Measurements from ENCODE around the gene TGFB1. TPM values are rescaled to one million over a fixed set of nuclear protein-coding genes. Genes with fewer than 3 reads are reported as not detected.

TGFB1 gene
- polyA plus RNA-seq, 1 donor (not counting 4 experiments of a cell fraction or from before 2014, with no cell fraction given): 5.8 TPM

DNA sequence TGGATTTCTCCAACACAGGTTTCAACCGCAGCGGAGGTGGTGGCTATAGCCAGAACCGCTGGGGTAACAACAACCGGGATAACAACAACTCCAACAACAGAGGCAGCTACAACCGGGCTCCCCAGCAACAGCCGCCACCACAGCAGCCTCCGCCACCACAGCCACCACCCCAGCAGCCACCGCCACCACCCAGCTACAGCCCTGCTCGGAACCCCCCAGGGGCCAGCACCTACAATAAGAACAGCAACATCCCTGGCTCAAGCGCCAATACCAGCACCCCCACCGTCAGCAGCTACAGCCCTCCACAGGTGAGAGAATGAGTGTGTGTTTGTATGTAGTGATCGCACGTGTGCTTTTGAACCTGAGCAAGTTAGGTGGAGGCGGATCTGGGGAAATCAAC lies 49.8 kb downstream of the TGFB1 start:
- H3K79me2 ChIP-seq (ENCODE audit: control insufficient read depth, insufficient read depth, low read length): no peaks in the 10 kb centered on the region
- no peak overlapping the region for H2AFZ ChIP-seq (ENCODE audit: control insufficient read depth, low read length)
- dilution Hi-C loops (cut with MboI; ENCODE audit: extremely low pct_ligation_motif_present, low sequenced_read_pairs): no loop called here
- H3K36me3 ChIP-seq (ENCODE audit: control insufficient read depth in 2 of 2, extremely low read depth in 1 of 2, insufficient read depth in 2 of 2, low read length in 2 of 2): peaks cover 49 to 59% of the 10 kb centered on the region in 2 experiments
- no peaks in the 10 kb centered on the region for H3K9me1 ChIP-seq (ENCODE audit: control insufficient read depth, extremely low read depth, insufficient read depth, low read length)
- H3K27me3 ChIP-seq (ENCODE audit: control insufficient read depth, extremely low read depth, insufficient read depth, low read length): no peaks in the 10 kb centered on the region
- TF ChIP-seq, protein P1, sequence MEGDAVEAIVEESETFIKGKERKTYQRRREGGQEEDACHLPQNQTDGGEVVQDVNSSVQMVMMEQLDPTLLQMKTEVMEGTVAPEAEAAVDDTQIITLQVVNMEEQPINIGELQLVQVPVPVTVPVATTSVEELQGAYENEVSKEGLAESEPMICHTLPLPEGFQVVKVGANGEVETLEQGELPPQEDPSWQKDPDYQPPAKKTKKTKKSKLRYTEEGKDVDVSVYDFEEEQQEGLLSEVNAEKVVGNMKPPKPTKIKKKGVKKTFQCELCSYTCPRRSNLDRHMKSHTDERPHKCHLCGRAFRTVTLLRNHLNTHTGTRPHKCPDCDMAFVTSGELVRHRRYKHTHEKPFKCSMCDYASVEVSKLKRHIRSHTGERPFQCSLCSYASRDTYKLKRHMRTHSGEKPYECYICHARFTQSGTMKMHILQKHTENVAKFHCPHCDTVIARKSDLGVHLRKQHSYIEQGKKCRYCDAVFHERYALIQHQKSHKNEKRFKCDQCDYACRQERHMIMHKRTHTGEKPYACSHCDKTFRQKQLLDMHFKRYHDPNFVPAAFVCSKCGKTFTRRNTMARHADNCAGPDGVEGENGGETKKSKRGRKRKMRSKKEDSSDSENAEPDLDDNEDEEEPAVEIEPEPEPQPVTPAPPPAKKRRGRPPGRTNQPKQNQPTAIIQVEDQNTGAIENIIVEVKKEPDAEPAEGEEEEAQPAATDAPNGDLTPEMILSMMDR (optimal IDR thresholded peaks at IDR 0.05 in 1 of 3, IDR thresholded peaks at IDR 0.05 in 1 of 3, conservative IDR thresholded peaks at IDR 0.05 in 1 of 3; ENCODE audit: extremely low read depth in 1 of 3, insufficient read depth in 2 of 3, low read length in 3 of 3): no peak
- no peak for TF ChIP-seq EZH2 (IDR thresholded peaks at IDR 0.05; ENCODE audit: low read length)
- no peak overlapping the region for H3K4me2 ChIP-seq (ENCODE audit: control insufficient read depth, extremely low read depth, insufficient read depth, low read depth, low read length)
- H3K4me1 ChIP-seq (ENCODE audit: control insufficient read depth, extremely low read depth, insufficient read depth, low read length): peaks cover 7% of the 10 kb centered on the region
- no peak overlapping the region for H3K9ac ChIP-seq (ENCODE audit: control insufficient read depth, extremely low read depth, insufficient read depth, low read length)
- no peaks in the 10 kb centered on the region for H4K20me1 ChIP-seq (ENCODE audit: control insufficient read depth, extremely low read depth, insufficient read depth, low read length)
- FAIRE-seq (no peak), DNase-seq (ENCODE audit: low read depth, low spot score) (no peak)
- H3K4me3 ChIP-seq (ENCODE audit: control insufficient read depth in 2 of 3, extremely low read depth in 1 of 3, insufficient read depth in 2 of 3, low read depth in 1 of 3, low read length in 3 of 3): no peak overlapping the region
- no peak overlapping the region for H3K27ac ChIP-seq (ENCODE audit: control insufficient read depth, insufficient read depth, low read length)
- H3K9me3 ChIP-seq (ENCODE audit: control insufficient read depth, low read depth, low read length): no peaks in the 10 kb centered on the region

- peaks cover 56 to 68% of the 10 kb centered on the region in 2 experiments for H3K36me3 ChIP-seq (ENCODE audit: control insufficient read depth in 2 of 2, extremely low read depth in 1 of 2, insufficient read depth in 2 of 2, low read length in 2 of 2)
- dilution Hi-C loops (cut with MboI; ENCODE audit: extremely low pct_ligation_motif_present, low sequenced_read_pairs): no loop called here
Observed at GRCh38 chr19:41302624-41303351, 50.9 kb downstream of the TGFB1 start.

More at GRCh38 chr19:41302624-41303351, 50.9 kb downstream of the TGFB1 start:
- TF ChIP-seq, protein P1 (optimal IDR thresholded peaks at IDR 0.05 in 1 of 3, IDR thresholded peaks at IDR 0.05 in 1 of 3, conservative IDR thresholded peaks at IDR 0.05 in 1 of 3; ENCODE audit: extremely low read depth in 1 of 3, insufficient read depth in 2 of 3, low read length in 3 of 3): no peak
- TF ChIP-seq EZH2 (IDR thresholded peaks at IDR 0.05; ENCODE audit: low read length): no peak
- Histone ChIP-seq H3K27me3 (ENCODE audit: control insufficient read depth, extremely low read depth, insufficient read depth, low read length) (no peaks in the 10 kb centered on the region), H3K79me2 (ENCODE audit: control insufficient read depth, insufficient read depth, low read length) (no peaks in the 10 kb centered on the region), H3K9me3 (ENCODE audit: control insufficient read depth, low read depth, low read length) (no peaks in the 10 kb centered on the region), H3K4me1 (ENCODE audit: control insufficient read depth, extremely low read depth, insufficient read depth, low read length) (no peaks in the 10 kb centered on the region), H3K4me2 (ENCODE audit: control insufficient read depth, extremely low read depth, insufficient read depth, low read depth, low read length) (no peak overlapping the region), H3K9me1 (ENCODE audit: control insufficient read depth, extremely low read depth, insufficient read depth, low read length) (no peaks in the 10 kb centered on the region), H3K9ac (ENCODE audit: control insufficient read depth, extremely low read depth, insufficient read depth, low read length) (no peak overlapping the region), H3K4me3 (ENCODE audit: control insufficient read depth in 2 of 3, extremely low read depth in 1 of 3, insufficient read depth in 2 of 3, low read depth in 1 of 3, low read length in 3 of 3) (no peak overlapping the region), H2AFZ (ENCODE audit: control insufficient read depth, low read length) (no peak overlapping the region), H4K20me1 (ENCODE audit: control insufficient read depth, extremely low read depth, insufficient read depth, low read length) (peaks cover 4% of the 10 kb centered on the region), H3K27ac (ENCODE audit: control insufficient read depth, insufficient read depth, low read length) (no peak overlapping the region)
- FAIRE-seq: no peak
- no peak for DNase-seq (ENCODE audit: low read depth, low spot score)
